H1 (cell line): ENCODE measurements around the gene AHR. TPM values are rescaled to one million over a fixed set of nuclear protein-coding genes. Genes with fewer than 3 reads are reported as not detected.

Experiments
- CTCF ChIA-PET: fragments of 300-600 bp; sonication (Branson Sonifier 250); formaldehyde crosslinking; loops from one replicate; lab custom pipeline; 2021; ENCODE audit not compliant: partially characterized antibody; lab: Charles Lee
- POLR2A ChIA-PET: fragments of 300-600 bp; sonication (Branson Sonifier 250); formaldehyde crosslinking; loops from one replicate; lab custom pipeline; 2021; ENCODE audit warnings: inconsistent platforms; ENCODE audit not compliant: partially characterized antibody; lab: Charles Lee
- DNase-seq, 2 experiments: peaks; one replicate each; pipeline versions ENCODE4 v3.0.0 to v3.0.0-alpha.2; 2010 to 2022; ENCODE audit warnings: low spot score in 2 of 2, low read depth in 1 of 2, mixed read lengths in 1 of 2
- FAIRE-seq: peaks from 2 replicates; lab custom pipeline; 2011; peaks lifted over from hg19 to GRCh38; lab: Jason Lieb, UNC
- H2AFZ ChIP-seq: 2 replicates; pipeline ENCODE4 v1.8.1; 2012; ENCODE audit warnings: low read length, inconsistent platforms
- H2AK5ac ChIP-seq: 2 replicates; pipeline ENCODE4 v1.6.1; 2013; ENCODE audit warnings: low read depth, low read length
- H2BK120ac ChIP-seq: replicated peaks from 2 replicates; pipeline ENCODE3; 2013; ENCODE audit warnings: low read depth, low read length, inconsistent platforms
- H2BK12ac ChIP-seq: 2 replicates; pipeline ENCODE4 v1.6.1; 2013; ENCODE audit warnings: low read depth, low read length
- H2BK15ac ChIP-seq: 2 replicates; pipeline ENCODE4 v1.6.1; 2013; ENCODE audit warnings: low read length
- H2BK20ac ChIP-seq: 2 replicates; pipeline ENCODE4 v1.6.1; 2013; ENCODE audit warnings: low read length
- H2BK5ac ChIP-seq: 2 replicates; pipeline ENCODE4 v1.6.1; 2013; ENCODE audit warnings: low read depth, low read length
- H3K14ac ChIP-seq: 2 replicates; pipeline ENCODE4 v1.6.1; 2013; ENCODE audit warnings: inconsistent platforms; ENCODE audit not compliant: insufficient read length
- H3K18ac ChIP-seq: 2 replicates; pipeline ENCODE4 v1.6.1; 2013; ENCODE audit warnings: low read length; ENCODE audit errors: extremely low read depth
- H3K23ac ChIP-seq: 2 replicates; pipeline ENCODE4 v1.6.1; 2013; ENCODE audit warnings: inconsistent platforms; ENCODE audit not compliant: insufficient read length
- H3K23me2 ChIP-seq: 2 replicates; pipeline ENCODE4 v1.6.1; 2013; ENCODE audit warnings: low read depth, low read length
- H3K27ac ChIP-seq: 2 replicates; pipeline ENCODE4 v1.6.1; 2011; ENCODE audit warnings: low read depth, low read length, inconsistent platforms
- H3K27me3 ChIP-seq, 4 experiments: replicated peaks in 1 of 4; 1 replicate in 1 of 4; 2 replicates in 3 of 4; pipeline versions ENCODE4 v1.6.1 to v1.8.1; 2011 to 2013; ENCODE audit warnings: low read length in 3 of 4, mild to moderate bottlenecking in 3 of 4, inconsistent platforms in 2 of 4, mixed read lengths in 2 of 4, moderate library complexity in 1 of 4; ENCODE audit not compliant: control insufficient read depth in 3 of 4, insufficient read depth in 3 of 4; ENCODE audit errors: extremely low read depth in 1 of 4
- H3K36me3 ChIP-seq, 4 experiments: 2 replicates each; pipeline versions ENCODE4 v1.6.1 to v1.8.1; 2011 to 2013; ENCODE audit warnings: mild to moderate bottlenecking in 4 of 4, low read length in 3 of 4, moderate library complexity in 2 of 4, control low read depth in 1 of 4, inconsistent platforms in 1 of 4; ENCODE audit not compliant: insufficient read depth in 4 of 4, control insufficient read depth in 2 of 4
- H3K4ac ChIP-seq: replicated peaks from 2 replicates; pipeline ENCODE3; 2013; ENCODE audit warnings: low read length, low read depth, mixed read lengths, inconsistent platforms; ENCODE audit not compliant: insufficient read length
- H3K4me1 ChIP-seq, 4 experiments: replicated peaks in 1 of 4; 1 replicate in 1 of 4; 2 replicates in 3 of 4; pipeline versions ENCODE4 v1.6.1 to v1.8.1; 2011 to 2013; ENCODE audit warnings: low read length in 3 of 4, inconsistent platforms in 2 of 4, mixed read lengths in 1 of 4; ENCODE audit not compliant: insufficient read depth in 4 of 4, control insufficient read depth in 3 of 4
- H3K4me2 ChIP-seq, 2 experiments: 2 replicates each; pipeline versions ENCODE4 v1.6.1 to v1.8.1; 2011 to 2013; ENCODE audit warnings: low read depth in 2 of 2, low read length in 2 of 2, control low read depth in 1 of 2, inconsistent platforms in 1 of 2, mild to moderate bottlenecking in 1 of 2; ENCODE audit not compliant: insufficient read depth in 1 of 2
- H3K4me3 ChIP-seq, 4 experiments: fragments of 200-600, 300-600 bp in 1 of 4; sonication (generic), shearing (Covaris generic), sonication (Bioruptor Twin) in 1 of 4; 2 replicates each; pipeline versions ENCODE4 v1.5.1 to v1.8.1; 2011 to 2016; ENCODE audit warnings: low read length in 4 of 4, low read depth in 3 of 4, control low read depth in 2 of 4, inconsistent platforms in 2 of 4, mild to moderate bottlenecking in 2 of 4, mixed read lengths in 1 of 4, moderate library complexity in 1 of 4; ENCODE audit not compliant: insufficient read depth in 2 of 4; ENCODE audit errors: extremely low read depth in 1 of 4
- H3K56ac ChIP-seq: replicated peaks from 2 replicates; pipeline ENCODE3; 2013; ENCODE audit warnings: low read depth, mild to moderate bottlenecking, mixed read lengths, low read length, inconsistent platforms; ENCODE audit not compliant: insufficient read length
- H3K79me1 ChIP-seq: 2 replicates; pipeline ENCODE4 v1.6.1; 2013; ENCODE audit warnings: low read depth, low read length, control low read depth
- H3K79me2 ChIP-seq, 2 experiments: 2 replicates each; pipeline versions ENCODE4 v1.6.1 to v1.8.1; 2012 to 2013; ENCODE audit warnings: low read length in 2 of 2, mild to moderate bottlenecking in 2 of 2, inconsistent platforms in 1 of 2; ENCODE audit not compliant: insufficient read depth in 2 of 2, control insufficient read depth in 1 of 2
- H3K9ac ChIP-seq, 4 experiments: replicated peaks in 1 of 4; 1 replicate in 1 of 4; 2 replicates in 3 of 4; pipeline versions ENCODE4 v1.6.1 to v1.8.1; 2011 to 2013; ENCODE audit warnings: low read depth in 3 of 4, low read length in 3 of 4, control low read depth in 2 of 4, mild to moderate bottlenecking in 2 of 4, moderate library complexity in 2 of 4, inconsistent platforms in 1 of 4; ENCODE audit errors: extremely low read depth in 1 of 4
- H3K9me3 ChIP-seq, 2 experiments: 2 replicates each; pipeline versions ENCODE4 v1.6.1 to v1.8.1; 2012 to 2013; ENCODE audit warnings: mild to moderate bottlenecking in 2 of 2, moderate library complexity in 2 of 2, control low read depth in 1 of 2, inconsistent platforms in 1 of 2, low read depth in 1 of 2, low read length in 1 of 2, mixed read lengths in 1 of 2; ENCODE audit not compliant: insufficient read depth in 2 of 2
- H4K20me1 ChIP-seq, 2 experiments: replicated peaks in 1 of 2; 2 replicates each; pipeline versions ENCODE3 to v1.8.1; 2011 to 2013; ENCODE audit warnings: inconsistent platforms in 2 of 2, low read length in 2 of 2, mild to moderate bottlenecking in 1 of 2; ENCODE audit not compliant: insufficient read depth in 2 of 2, control insufficient read depth in 1 of 2
- H4K5ac ChIP-seq: 2 replicates; pipeline ENCODE4 v1.6.1; 2013; ENCODE audit warnings: low read length, low read depth, mixed read lengths, inconsistent platforms; ENCODE audit not compliant: insufficient read length
- H4K8ac ChIP-seq: 2 replicates; pipeline ENCODE4 v1.8.0; 2013; ENCODE audit warnings: mild to moderate bottlenecking, moderate library complexity, low read length, inconsistent platforms; ENCODE audit not compliant: insufficient read depth; ENCODE audit errors: extremely low read depth
- H4K91ac ChIP-seq: replicated peaks from 2 replicates; pipeline ENCODE3; 2013; ENCODE audit warnings: low read length, mixed read lengths, inconsistent platforms; ENCODE audit not compliant: insufficient read length
- BCL11A ChIP-seq, 2 experiments: IDR thresholded peaks; one replicate each; pipeline ENCODE4 v1.6.1; 2011; ENCODE audit warnings: low read depth in 2 of 2, low read length in 2 of 2, mild to moderate bottlenecking in 2 of 2
- BRCA1 ChIP-seq: IDR thresholded peaks from 2 replicates; pipeline ENCODE4 v1.6.1; 2012; ENCODE audit warnings: low read depth, low read length, improper control_type of control experiment
- CHD1 ChIP-seq: IDR thresholded peaks from 2 replicates; pipeline ENCODE4 v1.6.1; 2012; ENCODE audit warnings: low read depth, low read length, improper control_type of control experiment
- EGR1 ChIP-seq: IDR thresholded peaks from 2 replicates; pipeline ENCODE4 v1.6.1; 2011; ENCODE audit warnings: low read depth, low read length, borderline replicate concordance
- TBP ChIP-seq: IDR thresholded peaks from 2 replicates; pipeline ENCODE4 v1.6.1; 2011; ENCODE audit warnings: low read depth, low read length, improper control_type of control experiment
- WGBS, 2 experiments: shearing (Covaris generic) in 1 of 2; methylation state at CpG; one replicate each; pipeline versions ENCODE4 v1.1.6 to v1.1.7; 2013 to 2015; ENCODE audit warnings: low lambda C conversion rate in 2 of 2, mixed read lengths in 2 of 2, inconsistent platforms in 1 of 2, low coverage in 1 of 2, missing lambda C conversion rate in 1 of 2; ENCODE audit not compliant: insufficient replicate concordance in 2 of 2, insufficient coverage in 1 of 2, insufficient read length in 1 of 2; ENCODE audit errors: extremely low coverage in 1 of 2, missing lambda C conversion rate in 1 of 2; 5-methylcytosine and 5-hydroxymethylcytosine counted together
- polyA plus RNA-seq, 7 experiments: library from polyadenylated mRNA; depleted of rRNA in 3 of 7; stranded (reverse) in 5 of 7; unstranded in 2 of 7; fragments of >200 nt in 5 of 7; fragments of 200-250 nt in 2 of 7; gene quantifications; 1 replicate in 5 of 7; 2 replicates in 1 of 7; 4 replicates in 1 of 7; pipeline versions ENCODE4 v1.2.1 to v1.2.3, GENCODE V29; 2011 to 2013; ENCODE audit warnings: missing spikeins in 2 of 7, mixed read lengths in 2 of 7
- total RNA-seq: library from RNA; stranded (reverse); fragmentation: NEBNext Ultra II Directional; extraction: Animal tissue kit (Norgen Biotek cat#: 25700); gene quantifications from 2 replicates; pipeline ENCODE4 v1.2.1, GENCODE V29; 2021
- TF ChIP-seq, protein P1 (sequence below): IDR thresholded peaks from 2 replicates; pipeline ENCODE4 v1.6.1; 2012; ENCODE audit warnings: low read length, inconsistent platforms

Gene AHR
- total and polyA plus RNA-seq, 2 of the 8 experiments (the other 6 are each of a cell fraction or from before 2014, with no cell fraction given) = 1.4 to 9.7 TPM

DNA sequence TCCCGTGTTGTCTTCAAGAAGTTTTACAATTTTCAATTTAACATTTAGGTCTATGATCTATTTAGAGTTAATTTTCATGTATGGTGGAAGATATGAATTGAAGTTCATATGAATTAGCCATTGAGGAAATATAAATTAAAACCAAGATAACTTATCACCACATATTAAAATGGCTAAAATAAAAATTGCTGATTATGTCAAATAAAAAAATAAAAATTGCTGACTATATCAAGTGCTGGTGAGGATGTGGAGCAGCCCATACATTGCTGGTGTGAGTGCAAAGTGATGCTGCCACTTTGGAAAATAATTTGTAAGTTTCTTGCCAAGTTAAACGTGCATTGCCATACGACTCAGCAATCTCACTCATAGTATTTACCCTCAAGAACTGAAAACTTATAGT lies 44.6 kb upstream of the AHR start:
- H3K79me2 ChIP-seq = no peaks in the 10 kb centered on the region
- H3K4me1 ChIP-seq = no peaks in the 10 kb centered on the region
- H3K4me2 ChIP-seq = no peak overlapping the region
- H3K4ac ChIP-seq = no peak overlapping the region
- no peak overlapping the region for H2BK120ac ChIP-seq
- no peak overlapping the region for H3K56ac ChIP-seq
- H2BK12ac ChIP-seq = no peak overlapping the region
- FAIRE-seq (no peak), DNase-seq (no peak)
- no peak overlapping the region for H3K9ac ChIP-seq
- H3K27me3 ChIP-seq = no peaks in the 10 kb centered on the region
- no peaks in the 10 kb centered on the region for H3K79me1 ChIP-seq
- no peak overlapping the region for H3K14ac ChIP-seq
- H3K18ac ChIP-seq = no peak overlapping the region
- H2BK5ac ChIP-seq = no peak overlapping the region
- H2AFZ ChIP-seq = no peak overlapping the region
- no peak overlapping the region for H4K91ac ChIP-seq
- no peak overlapping the region for H4K5ac ChIP-seq
- H4K20me1 ChIP-seq = no peaks in the 10 kb centered on the region
- no peak overlapping the region for H4K8ac ChIP-seq
- H3K23me2 ChIP-seq = no peaks in the 10 kb centered on the region
- no peak overlapping the region for H2BK15ac ChIP-seq
- no peak overlapping the region for H2AK5ac ChIP-seq
- H3K9me3 ChIP-seq = no peaks in the 10 kb centered on the region
- no peak overlapping the region for H2BK20ac ChIP-seq
- POLR2A ChIA-PET = no interaction called here
- CTCF ChIA-PET = no interaction called here
- no peak overlapping the region for H3K23ac ChIP-seq
- H3K36me3 ChIP-seq = no peaks in the 10 kb centered on the region
- no peak overlapping the region for H3K4me3 ChIP-seq
- H3K27ac ChIP-seq = no peak overlapping the region
- 93% methylated on average over 3 of the region's 3 CpGs; no CpG with 5 or more reads in 1 of the 2 experiments for WGBS, 2 experiments
- TF ChIP-seq CHD1 (no peak), BCL11A (IDR thresholded peaks at IDR 0.05; ENCODE audit: low read depth in 2 of 2, low read length in 2 of 2) (no peak), TBP (no peak), EGR1 (no peak), BRCA1 (no peak)
- TF ChIP-seq, protein P1, sequence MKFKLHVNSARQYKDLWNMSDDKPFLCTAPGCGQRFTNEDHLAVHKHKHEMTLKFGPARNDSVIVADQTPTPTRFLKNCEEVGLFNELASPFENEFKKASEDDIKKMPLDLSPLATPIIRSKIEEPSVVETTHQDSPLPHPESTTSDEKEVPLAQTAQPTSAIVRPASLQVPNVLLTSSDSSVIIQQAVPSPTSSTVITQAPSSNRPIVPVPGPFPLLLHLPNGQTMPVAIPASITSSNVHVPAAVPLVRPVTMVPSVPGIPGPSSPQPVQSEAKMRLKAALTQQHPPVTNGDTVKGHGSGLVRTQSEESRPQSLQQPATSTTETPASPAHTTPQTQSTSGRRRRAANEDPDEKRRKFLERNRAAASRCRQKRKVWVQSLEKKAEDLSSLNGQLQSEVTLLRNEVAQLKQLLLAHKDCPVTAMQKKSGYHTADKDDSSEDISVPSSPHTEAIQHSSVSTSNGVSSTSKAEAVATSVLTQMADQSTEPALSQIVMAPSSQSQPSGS = no peak
